ENCODE data around the gene CSF2RB. TPM values are rescaled to one million over a fixed set of nuclear protein-coding genes. Genes with fewer than 3 reads are reported as not detected.
"Not testable (repeated sequence)": the region's sequence is repeated elsewhere in the genome, so short reads cannot be mapped to it uniquely, and the experiment has no call there.

Gene CSF2RB
- total RNA-seq, 1 donor from 2014 or later, result not detected

DNA sequence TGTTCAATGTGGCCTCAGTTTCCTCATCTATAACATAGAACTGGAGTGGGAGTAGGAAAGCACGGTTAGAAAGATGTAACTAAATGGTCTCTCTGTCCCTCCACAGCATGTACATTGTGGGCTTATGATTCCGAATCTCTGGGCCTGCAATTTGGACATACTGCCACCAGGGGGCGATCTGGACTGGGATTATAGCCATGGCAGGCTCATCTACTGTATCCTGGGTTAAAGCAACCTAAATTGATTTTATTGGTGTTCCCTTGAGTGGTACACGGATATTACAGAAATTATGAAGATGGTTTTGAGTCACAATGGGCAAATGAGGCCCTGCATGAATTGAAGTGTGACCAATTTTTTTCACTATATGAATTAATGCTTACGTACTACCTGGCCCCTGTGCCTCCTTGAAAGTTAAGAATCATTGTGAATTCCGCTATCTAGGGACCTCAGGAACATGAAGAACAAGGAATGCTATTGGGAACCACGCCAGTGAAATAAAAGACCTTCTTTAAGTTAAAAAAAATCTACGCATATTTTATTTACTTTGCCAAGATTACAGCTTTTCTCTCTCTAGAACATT, 72.9 kb downstream of the CSF2RB start:
- peak; percentile 56 for DNase-seq
- H3K9me3 Mint-ChIP-seq (ENCODE audit: unreplicated experiment), result peaks cover 10% of the 10 kb centered on the region
- peaks cover 13% of the 10 kb centered on the region for H3K36me3 Mint-ChIP-seq (ENCODE audit: unreplicated experiment)
- H3K4me1 Mint-ChIP-seq (ENCODE audit: low read depth, unreplicated experiment), result peaks cover 2% of the 10 kb centered on the region
- no peak overlapping the region for H3K4me3 Mint-ChIP-seq (ENCODE audit: unreplicated experiment)
- no peaks in the 10 kb centered on the region for H3K27me3 Mint-ChIP-seq (ENCODE audit: unreplicated experiment)
- TF ChIP-seq, protein P1, sequence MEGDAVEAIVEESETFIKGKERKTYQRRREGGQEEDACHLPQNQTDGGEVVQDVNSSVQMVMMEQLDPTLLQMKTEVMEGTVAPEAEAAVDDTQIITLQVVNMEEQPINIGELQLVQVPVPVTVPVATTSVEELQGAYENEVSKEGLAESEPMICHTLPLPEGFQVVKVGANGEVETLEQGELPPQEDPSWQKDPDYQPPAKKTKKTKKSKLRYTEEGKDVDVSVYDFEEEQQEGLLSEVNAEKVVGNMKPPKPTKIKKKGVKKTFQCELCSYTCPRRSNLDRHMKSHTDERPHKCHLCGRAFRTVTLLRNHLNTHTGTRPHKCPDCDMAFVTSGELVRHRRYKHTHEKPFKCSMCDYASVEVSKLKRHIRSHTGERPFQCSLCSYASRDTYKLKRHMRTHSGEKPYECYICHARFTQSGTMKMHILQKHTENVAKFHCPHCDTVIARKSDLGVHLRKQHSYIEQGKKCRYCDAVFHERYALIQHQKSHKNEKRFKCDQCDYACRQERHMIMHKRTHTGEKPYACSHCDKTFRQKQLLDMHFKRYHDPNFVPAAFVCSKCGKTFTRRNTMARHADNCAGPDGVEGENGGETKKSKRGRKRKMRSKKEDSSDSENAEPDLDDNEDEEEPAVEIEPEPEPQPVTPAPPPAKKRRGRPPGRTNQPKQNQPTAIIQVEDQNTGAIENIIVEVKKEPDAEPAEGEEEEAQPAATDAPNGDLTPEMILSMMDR (IDR thresholded peaks at IDR 0.05; ENCODE audit: partially characterized antibody, unreplicated experiment), result peak; percentile 90
- H3K27ac Mint-ChIP-seq (ENCODE audit: unreplicated experiment), result no peak overlapping the region

DNA sequence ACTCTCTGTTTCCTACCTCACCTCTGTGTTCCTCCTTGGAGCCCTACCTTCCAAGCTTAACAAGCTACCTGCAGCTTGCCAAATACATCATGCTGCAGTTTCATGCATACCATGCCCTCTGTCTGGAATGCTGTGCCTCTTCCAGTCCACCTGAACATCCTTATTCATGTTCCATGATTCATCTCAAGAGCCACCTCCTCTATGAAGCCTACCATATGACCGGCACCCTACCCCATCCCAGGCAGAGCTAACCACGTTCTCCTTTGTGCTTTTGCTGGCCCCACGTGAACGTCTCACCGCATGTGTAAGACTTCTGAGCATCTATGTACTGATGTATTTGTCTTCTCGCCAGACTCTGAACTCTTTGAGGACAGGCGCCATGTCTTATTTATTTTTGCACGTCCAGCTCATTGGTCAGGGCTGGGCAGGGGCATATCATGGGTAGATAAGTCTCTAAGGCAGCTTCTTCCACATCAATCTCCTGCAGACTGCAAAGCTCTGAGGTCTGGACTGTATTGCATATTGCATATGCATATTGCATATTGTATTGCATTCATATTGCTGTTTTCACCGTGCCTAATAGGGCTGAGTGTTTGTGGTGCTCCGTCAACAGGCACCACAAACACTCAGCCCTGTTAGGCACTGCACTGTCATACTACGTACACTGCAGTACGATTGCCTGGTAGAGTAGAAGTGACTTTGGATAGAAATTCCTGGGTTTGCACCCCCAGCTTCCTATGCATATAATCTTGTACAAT, 74.8 kb downstream of the CSF2RB start:
- Mint-ChIP-seq H3K4me1 (ENCODE audit: low read depth, unreplicated experiment) (no peaks in the 10 kb centered on the region), H3K27ac (ENCODE audit: unreplicated experiment) (no peak overlapping the region), H3K36me3 (ENCODE audit: unreplicated experiment) (peaks cover 13% of the 10 kb centered on the region), H3K9me3 (ENCODE audit: unreplicated experiment) (peaks cover 8% of the 10 kb centered on the region), H3K27me3 (ENCODE audit: unreplicated experiment) (no peaks in the 10 kb centered on the region), H3K4me3 (ENCODE audit: unreplicated experiment) (no peak overlapping the region)
- TF ChIP-seq, protein P1 (IDR thresholded peaks at IDR 0.05; ENCODE audit: partially characterized antibody, unreplicated experiment), result no peak
- no peak for DNase-seq

DNA sequence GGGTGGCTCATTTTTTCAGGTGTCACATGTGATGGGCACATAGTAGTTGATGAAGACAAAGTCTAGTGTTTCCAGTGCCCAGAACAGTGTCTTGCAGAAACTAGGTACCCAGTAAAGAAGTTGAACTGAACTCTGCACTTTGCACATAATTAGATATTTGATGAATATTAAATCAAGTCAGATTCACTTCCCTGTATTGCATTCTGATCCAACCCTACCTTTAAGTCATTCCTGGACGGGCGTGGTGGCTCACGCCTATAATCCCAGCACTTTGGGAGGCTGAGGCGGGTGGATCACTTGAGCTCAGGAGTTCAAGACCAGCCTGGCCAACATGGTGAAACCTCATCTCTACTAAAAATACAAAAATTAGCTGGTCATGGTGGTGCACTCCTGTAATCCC, 75.6 kb downstream of the CSF2RB start:
- H3K4me3 Mint-ChIP-seq (ENCODE audit: unreplicated experiment); H3K4me1 Mint-ChIP-seq (ENCODE audit: low read depth, unreplicated experiment); H3K27ac Mint-ChIP-seq (ENCODE audit: unreplicated experiment); H3K27me3 Mint-ChIP-seq (ENCODE audit: unreplicated experiment); DNase-seq; H3K9me3 Mint-ChIP-seq (ENCODE audit: unreplicated experiment): not testable (repeated sequence)
- H3K36me3 Mint-ChIP-seq (ENCODE audit: unreplicated experiment), result peaks cover 13% of the 10 kb centered on the region

Other genes starting within 250 kb of the CSF2RB start
- gene CACNG2, start 209.9 kb upstream of the CSF2RB start, total RNA-seq (ENCODE audit: unreplicated experiment), result 28.3 TPM
- 54.2 TPM for gene IFT27, start 137.5 kb upstream of the CSF2RB start, total RNA-seq (ENCODE audit: unreplicated experiment)
- gene PVALB, start 96.6 kb upstream of the CSF2RB start, total RNA-seq (ENCODE audit: unreplicated experiment), result not detected
- gene NCF4, start 52.6 kb upstream of the CSF2RB start, total RNA-seq (ENCODE audit: unreplicated experiment), result not detected
- 10.4 TPM for gene TST, start 105.8 kb downstream of the CSF2RB start, total RNA-seq (ENCODE audit: unreplicated experiment)
- 58.8 TPM for gene MPST, start 106.1 kb downstream of the CSF2RB start, total RNA-seq (ENCODE audit: unreplicated experiment)
- gene KCTD17, start 138.1 kb downstream of the CSF2RB start, total RNA-seq (ENCODE audit: unreplicated experiment), result 137 TPM
- gene TMPRSS6, start 196.1 kb downstream of the CSF2RB start, total RNA-seq (ENCODE audit: unreplicated experiment), result 0.12 TPM
- not detected for gene IL2RB, start 236.3 kb downstream of the CSF2RB start, total RNA-seq (ENCODE audit: unreplicated experiment)

All from glutamatergic neuron (in vitro differentiated cells).